GM12872 (cell line): ENCODE measurements around the gene CPB2.

Experiments
- TF ChIP-seq, protein P1 (sequence below): IDR thresholded peaks from 3 replicates; pipeline ENCODE4 v1.5.1; 2011; ENCODE audit warnings: low read depth, mild to moderate bottlenecking, low read length, moderate library complexity; ENCODE audit not compliant: insufficient read depth

The CPB2 gene

DNA sequence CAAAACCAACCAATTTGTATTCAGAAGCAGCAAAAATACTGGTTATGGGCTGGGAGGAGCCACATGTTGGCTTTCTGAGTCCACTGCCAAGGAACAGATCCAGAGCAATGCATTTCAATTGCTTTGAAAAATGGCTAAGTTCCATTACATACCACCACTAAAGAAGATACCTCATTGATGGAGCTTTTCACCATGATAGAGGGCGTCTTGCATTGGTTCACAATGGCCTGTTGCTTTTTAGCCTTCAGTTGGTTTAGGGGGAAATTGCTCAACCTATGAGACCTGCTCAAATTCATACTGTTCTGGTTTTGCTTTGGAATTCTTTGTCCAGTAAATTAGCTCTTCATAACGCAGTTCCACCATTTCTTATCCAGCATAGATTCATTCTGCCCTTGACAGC lies 21.2 kb upstream of the CPB2 start:
- TF ChIP-seq, protein P1, sequence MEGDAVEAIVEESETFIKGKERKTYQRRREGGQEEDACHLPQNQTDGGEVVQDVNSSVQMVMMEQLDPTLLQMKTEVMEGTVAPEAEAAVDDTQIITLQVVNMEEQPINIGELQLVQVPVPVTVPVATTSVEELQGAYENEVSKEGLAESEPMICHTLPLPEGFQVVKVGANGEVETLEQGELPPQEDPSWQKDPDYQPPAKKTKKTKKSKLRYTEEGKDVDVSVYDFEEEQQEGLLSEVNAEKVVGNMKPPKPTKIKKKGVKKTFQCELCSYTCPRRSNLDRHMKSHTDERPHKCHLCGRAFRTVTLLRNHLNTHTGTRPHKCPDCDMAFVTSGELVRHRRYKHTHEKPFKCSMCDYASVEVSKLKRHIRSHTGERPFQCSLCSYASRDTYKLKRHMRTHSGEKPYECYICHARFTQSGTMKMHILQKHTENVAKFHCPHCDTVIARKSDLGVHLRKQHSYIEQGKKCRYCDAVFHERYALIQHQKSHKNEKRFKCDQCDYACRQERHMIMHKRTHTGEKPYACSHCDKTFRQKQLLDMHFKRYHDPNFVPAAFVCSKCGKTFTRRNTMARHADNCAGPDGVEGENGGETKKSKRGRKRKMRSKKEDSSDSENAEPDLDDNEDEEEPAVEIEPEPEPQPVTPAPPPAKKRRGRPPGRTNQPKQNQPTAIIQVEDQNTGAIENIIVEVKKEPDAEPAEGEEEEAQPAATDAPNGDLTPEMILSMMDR = no peak

DNA sequence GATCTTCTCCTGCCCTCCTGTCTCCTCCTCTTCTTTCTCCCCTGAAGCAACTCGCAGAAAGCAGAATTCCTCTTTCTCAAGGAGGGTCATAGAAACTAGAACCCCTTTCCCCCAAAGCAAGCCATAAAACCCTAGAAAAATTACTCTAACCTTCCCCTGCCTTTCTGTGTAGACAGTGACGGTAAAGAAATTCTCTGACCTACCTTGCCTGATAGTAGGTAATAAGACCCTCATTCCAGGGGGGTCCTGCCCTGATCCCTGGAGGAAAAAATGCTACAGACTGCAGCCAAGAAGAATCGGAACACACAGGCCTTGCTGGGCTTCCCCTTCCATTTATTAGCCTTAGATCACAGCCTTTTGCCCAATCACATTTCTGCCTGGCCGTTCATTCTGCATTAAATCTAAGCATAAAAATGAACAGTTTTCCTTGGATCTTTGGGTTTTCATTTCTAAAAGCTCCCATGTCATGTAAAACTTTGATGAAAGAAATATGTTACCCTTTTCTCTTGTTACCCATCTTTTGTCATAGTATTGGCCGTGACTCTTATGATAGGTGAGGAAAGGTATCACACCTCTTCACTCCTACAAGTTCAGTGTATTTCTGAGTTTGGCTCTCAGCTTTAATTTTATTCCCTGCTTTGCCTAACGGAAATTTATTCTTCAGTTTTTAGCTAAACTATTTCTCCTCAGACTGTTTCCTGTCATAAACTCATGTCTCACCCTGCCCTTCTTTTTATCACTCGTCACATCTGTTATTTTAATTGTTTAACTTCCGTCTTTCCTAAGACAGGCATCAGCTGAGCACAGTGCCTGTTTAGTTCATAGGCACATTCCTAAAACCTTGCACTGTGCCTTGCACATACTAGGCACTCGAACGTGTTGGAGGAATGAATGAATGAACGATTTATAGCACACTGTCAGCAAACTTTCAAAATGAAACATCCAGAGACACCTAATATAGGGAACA lies 20.4 kb upstream of the CPB2 start:
- TF ChIP-seq, protein P1 = no peak

DNA sequence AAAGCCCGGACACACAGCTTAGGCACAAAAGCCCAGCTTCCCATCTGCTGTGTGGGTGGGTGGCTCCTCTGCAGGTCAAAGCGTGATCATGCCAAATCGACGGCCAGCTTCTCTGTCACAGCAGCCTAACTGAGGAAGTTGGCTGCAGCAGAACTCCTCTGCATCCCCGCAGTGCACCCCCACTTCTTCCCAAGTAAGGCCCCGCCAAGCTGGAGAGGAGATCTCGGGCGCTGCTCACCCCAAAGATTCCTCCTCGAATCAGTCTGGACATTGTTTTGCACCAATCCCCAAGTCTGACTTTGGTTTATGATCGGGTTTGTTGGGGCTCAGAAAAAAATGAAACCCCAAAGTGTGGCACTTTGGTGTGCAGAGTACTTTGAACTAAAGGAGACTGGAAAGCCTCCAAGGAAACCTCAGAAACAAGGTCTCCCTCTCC lies 19.7 kb upstream of the CPB2 start:
- TF ChIP-seq, protein P1 = no peak

DNA sequence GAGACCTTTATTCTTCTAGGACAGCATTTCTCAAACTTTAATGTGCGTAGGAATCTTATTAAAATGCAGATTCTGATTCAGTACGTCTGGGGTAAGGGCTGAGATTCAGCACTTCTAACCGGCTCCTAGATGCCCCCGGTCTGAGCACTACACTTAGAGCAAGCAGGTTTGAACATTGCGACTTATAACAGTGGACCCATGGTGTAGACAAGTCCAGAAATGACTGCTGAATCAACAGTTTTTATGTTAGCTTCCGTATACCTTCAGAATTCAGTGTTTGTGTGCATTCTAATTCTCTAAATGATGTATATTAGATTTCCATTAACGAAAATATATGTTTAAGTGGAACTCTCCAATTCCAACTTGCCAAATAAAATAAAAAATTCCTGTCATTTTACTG lies 17.5 kb upstream of the CPB2 start:
- TF ChIP-seq, protein P1 = no peak

DNA sequence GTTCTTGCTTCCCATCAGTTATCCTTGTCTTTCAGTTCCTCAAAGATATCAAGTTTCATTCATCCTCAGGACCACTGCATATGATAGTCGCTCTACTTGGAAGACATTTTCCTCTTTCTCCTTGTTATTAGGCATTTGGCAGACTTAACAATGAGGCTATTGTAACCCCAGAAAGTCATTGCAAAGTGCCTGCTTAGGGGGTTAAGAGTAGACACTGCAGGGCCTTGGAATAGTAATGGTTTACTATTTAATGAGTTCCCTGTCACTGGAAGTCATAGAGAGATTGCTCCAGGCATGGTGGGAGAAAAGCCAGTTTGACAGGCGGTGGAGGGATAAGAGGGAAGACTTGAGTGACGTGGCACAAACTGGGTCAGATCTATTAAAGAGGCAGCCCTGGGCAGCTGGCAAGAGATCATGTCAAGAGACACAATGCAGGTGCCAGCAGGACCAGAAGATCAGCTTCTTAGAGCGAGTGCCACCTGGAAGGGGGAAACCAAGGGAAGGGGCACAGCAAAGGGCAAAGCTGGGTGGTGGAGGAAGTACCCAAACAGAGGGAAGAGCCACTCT lies 16.8 kb upstream of the CPB2 start:
- TF ChIP-seq, protein P1 = no peak

DNA sequence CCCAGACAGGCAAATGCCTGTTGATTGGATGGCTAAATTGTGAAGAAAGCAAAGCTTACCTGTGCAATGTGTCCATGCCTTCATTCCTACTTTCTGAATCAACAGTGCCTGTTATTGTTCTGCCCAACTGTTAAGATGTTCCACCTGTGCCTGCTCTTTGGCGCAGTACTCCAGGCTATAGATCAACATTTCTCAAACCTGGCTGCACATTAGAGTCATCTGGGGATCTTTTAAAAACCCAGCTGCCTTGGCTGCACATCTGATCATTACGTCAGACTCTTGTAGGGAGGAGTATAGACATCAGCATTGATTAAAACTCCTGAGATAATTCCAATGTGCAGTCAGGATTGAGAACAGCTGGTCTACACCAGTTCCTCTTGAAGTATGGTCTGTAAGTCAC lies 16.2 kb upstream of the CPB2 start:
- TF ChIP-seq, protein P1 = no peak

DNA sequence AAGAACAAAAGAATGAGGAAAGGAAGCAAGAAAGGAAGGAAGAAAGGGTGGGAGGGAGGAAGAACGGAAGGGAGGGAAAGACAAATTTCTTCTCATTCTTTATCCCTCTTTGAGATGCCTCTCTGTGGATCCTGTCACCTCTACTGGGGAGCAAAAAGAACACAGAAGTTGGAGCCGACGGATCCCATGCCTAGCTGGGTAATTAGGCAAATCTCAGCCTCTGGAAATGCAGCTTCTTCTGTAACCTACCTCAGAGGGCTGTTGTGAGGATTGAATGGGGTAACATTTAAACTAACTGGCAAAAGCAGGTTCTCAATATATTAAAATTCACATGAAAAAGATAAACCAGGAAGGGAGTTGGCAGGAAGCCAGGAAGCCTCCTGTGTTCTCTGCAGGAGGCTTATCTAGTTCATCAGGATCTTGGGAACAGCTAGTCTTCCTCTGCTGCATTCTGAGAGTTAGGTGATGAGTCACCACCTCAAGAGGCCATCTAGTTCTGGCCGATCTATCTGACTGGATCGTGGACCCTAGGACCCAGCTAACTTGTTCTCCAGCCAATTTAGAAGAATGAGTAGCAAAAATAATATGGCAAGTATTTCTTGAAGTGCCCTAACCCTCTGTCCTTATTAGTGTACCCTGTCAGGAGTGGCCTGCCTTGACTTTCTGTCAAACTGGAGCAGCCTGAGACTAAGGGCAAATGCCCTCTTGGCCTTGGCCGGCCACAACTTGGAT lies 15.2 kb upstream of the CPB2 start:
- TF ChIP-seq, protein P1 = no peak
